AG09309 (cell line): ENCODE data around the gene ADK.

Experiments used
- DNase-seq: peaks from one replicate; pipeline ENCODE4 v3.0.0-alpha.2; 2010; ENCODE audit warnings: low read depth
- H3K4me3 ChIP-seq: 2 replicates; pipeline ENCODE4 v1.5.1; 2011; ENCODE audit warnings: mild to moderate bottlenecking, low read depth, low read length, moderate library complexity; ENCODE audit not compliant: control insufficient read depth
- CTCF ChIP-seq: IDR thresholded peaks from 2 replicates; pipeline ENCODE4 v1.5.1; 2011; ENCODE audit warnings: mild to moderate bottlenecking, low read depth, low read length, inconsistent platforms; ENCODE audit not compliant: insufficient read depth, control insufficient read depth; ENCODE audit errors: missing control alignments

Gene ADK

GRCh38 chr10:74272288-74272687, 121.3 kb downstream of the ADK start:
- H3K4me3 ChIP-seq = no peak overlapping the region
- DNase-seq = no peak
- TF ChIP-seq CTCF = no peak

GRCh38 chr10:74275755-74276290, 124.8 kb downstream of the ADK start:
- no peak overlapping the region for H3K4me3 ChIP-seq
- no peak for TF ChIP-seq CTCF
- DNase-seq = no peak

GRCh38 chr10:74276416-74276815, 125.4 kb downstream of the ADK start:
- no peak overlapping the region for H3K4me3 ChIP-seq
- no peak for DNase-seq
- no peak for TF ChIP-seq CTCF

- peak; percentile 53 for DNase-seq
- H3K4me3 ChIP-seq = no peak overlapping the region
- TF ChIP-seq CTCF = no peak
Observed at GRCh38 chr10:74282151-74282847, 131.3 kb downstream of the ADK start.

DNA sequence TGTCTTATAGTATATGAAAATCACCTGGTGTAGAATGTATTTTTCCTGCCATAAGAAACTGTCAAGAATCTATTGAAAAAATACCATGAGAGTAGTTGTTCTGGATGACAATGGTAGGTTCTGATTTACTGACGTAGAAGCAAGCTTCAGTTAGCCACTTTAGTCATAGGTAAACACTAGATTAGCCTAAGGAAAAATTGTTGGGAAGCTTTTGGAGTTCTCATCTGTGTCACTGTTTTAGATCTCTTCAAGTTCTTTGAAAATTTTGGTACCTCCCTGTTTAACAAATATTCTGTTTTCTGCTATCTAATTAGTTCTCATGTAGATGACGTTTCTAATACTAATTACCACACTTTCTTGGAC, 131.8 kb downstream of the ADK start:
- no peak for DNase-seq
- no peak for TF ChIP-seq CTCF
- H3K4me3 ChIP-seq = no peak overlapping the region

DNA sequence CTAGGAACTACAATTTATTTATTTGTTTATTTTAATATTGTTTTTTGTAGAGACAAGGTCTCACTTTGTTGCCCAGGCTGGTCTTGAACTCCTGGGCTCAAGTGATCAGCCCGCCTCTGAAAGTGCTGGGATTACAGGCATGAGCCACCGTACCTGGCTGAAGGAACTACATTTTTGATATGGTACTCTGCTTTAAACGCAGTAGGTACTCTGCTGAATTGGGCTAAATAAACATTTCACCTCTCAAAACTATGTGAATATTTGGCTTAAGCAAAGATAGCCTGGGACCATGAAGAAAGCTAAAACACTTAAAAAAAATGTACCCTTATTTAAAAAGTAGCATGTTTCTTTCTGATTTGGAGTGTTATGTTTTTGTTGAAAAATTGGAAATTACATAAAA, 138.2 kb downstream of the ADK start:
- no peak overlapping the region for H3K4me3 ChIP-seq
- TF ChIP-seq CTCF = no peak
- DNase-seq = no peak
